ENCODE data around the gene MTMR12. TPM values are rescaled to one million over a fixed set of nuclear protein-coding genes. Genes with fewer than 3 reads are reported as not detected.

The MTMR12 gene
- total and polyA plus RNA-seq, 4 donors = 7.8 to 43.3 (median 23.8) TPM

DNA sequence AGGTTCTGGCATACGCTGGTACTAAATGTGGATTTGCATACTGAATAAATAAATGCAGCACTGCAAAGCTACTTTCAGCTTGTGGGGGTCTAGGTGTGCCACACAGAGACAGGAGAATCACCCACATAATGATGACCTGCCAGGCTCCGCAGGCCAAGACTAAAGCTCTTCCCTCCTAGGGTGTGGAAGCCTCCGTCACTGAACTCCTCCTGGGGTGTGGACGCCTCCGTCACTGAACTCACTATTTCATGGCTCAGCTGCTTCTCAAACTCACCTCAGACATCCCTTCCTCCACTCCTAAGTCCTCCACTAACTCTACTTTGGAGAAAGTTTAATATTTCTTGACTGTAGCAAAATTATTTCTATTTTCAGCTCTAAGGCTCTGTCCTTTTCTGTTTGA is 73.4 kb downstream of the MTMR12 start:
- TF ChIP-seq, protein P1, sequence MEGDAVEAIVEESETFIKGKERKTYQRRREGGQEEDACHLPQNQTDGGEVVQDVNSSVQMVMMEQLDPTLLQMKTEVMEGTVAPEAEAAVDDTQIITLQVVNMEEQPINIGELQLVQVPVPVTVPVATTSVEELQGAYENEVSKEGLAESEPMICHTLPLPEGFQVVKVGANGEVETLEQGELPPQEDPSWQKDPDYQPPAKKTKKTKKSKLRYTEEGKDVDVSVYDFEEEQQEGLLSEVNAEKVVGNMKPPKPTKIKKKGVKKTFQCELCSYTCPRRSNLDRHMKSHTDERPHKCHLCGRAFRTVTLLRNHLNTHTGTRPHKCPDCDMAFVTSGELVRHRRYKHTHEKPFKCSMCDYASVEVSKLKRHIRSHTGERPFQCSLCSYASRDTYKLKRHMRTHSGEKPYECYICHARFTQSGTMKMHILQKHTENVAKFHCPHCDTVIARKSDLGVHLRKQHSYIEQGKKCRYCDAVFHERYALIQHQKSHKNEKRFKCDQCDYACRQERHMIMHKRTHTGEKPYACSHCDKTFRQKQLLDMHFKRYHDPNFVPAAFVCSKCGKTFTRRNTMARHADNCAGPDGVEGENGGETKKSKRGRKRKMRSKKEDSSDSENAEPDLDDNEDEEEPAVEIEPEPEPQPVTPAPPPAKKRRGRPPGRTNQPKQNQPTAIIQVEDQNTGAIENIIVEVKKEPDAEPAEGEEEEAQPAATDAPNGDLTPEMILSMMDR (IDR thresholded peaks at IDR 0.05; ENCODE audit: control extremely low read depth, extremely low read depth) = no peak
- no peaks in the 10 kb centered on the region for H3K9me3 ChIP-seq (ENCODE audit: control insufficient read depth in 4 of 4, insufficient read depth in 3 of 4, low read length in 3 of 4)
- ATAC-seq (ENCODE audit: insufficient read depth, low FRiP score) (no peak), DNase-seq (no peak)
- H3K9ac ChIP-seq (ENCODE audit: insufficient read depth in 1 of 2, low read length in 2 of 2) = no peak overlapping the region
- H3K36me3 ChIP-seq (ENCODE audit: control insufficient read depth in 4 of 4, insufficient read depth in 4 of 4, low read length in 4 of 4) = peaks cover 20 to 37% (median 32%) of the 10 kb centered on the region in 4 donors
- peaks cover 0 to 2% (median under 1%) of the 10 kb centered on the region in 5 donors for H3K4me1 ChIP-seq (ENCODE audit: control insufficient read depth in 5 of 5, insufficient read depth in 5 of 5, low read length in 5 of 5)
- no peak overlapping the region for H3K27ac ChIP-seq (ENCODE audit: low read depth in 1 of 2, low read length in 1 of 2)
- no peaks in the 10 kb centered on the region for H3K27me3 ChIP-seq (ENCODE audit: control insufficient read depth in 3 of 3, insufficient read depth in 3 of 3, low read length in 2 of 3)
- no peak overlapping the region for H3K4me3 ChIP-seq
- 93 to 94% methylated on average over 5 of the region's 5 CpGs for WGBS, 2 donors

DNA sequence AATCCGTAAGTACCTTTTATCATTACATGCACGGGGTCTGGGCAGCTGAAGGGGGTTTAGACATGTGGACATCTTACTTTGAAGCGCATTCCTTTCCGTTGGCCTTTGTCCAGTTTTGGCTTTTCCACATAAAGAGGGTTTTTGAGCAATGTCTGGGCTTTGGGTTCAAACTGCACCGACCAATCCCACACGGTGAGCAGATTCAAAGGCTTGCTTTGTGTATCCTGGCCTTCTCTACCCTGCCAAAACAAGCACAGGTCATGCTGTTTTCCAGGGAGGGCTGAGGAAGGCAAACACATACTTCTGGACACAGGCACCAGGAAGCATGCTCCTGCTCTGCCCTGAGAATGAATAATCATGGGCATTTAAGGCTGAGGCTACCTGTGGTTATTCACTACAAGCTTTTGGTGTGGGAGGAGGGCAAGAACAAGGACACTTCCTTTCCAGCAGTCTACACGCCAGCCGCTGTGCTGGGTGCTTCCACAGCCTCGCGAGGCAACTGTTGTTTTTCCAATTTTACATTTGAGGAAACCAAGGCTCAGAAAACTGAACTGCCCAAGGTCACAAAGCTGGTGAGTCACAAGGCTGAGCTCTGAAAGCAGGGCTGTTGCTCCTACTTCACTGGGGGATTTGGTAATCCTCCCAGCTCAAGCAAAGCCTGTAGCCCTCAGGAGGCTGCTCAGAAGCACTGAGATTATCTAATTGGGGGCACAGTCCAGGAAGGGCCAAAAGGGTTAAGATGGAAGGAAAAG is 78.9 kb downstream of the MTMR12 start:
- WGBS, 2 donors = 50 to 55% methylated on average over 10 of the region's 10 CpGs
- ATAC-seq (ENCODE audit: insufficient read depth, low FRiP score) = peak; percentile 59
- Histone ChIP-seq H3K4me1 (ENCODE audit: control insufficient read depth in 5 of 5, insufficient read depth in 5 of 5, low read length in 5 of 5) (peaks cover 0 to 13% (median 5%) of the 10 kb centered on the region in 5 donors), H3K36me3 (ENCODE audit: control insufficient read depth in 4 of 4, insufficient read depth in 4 of 4, low read length in 4 of 4) (peaks cover 12 to 34% (median 20%) of the 10 kb centered on the region in 4 donors), H3K4me3 (no peak overlapping the region), H3K9me3 (ENCODE audit: control insufficient read depth in 4 of 4, insufficient read depth in 3 of 4, low read length in 3 of 4) (no peaks in the 10 kb centered on the region), H3K27ac (ENCODE audit: low read depth in 1 of 2, low read length in 1 of 2) (peak overlapping the region in 1 of 2 donors; percentile 34), H3K9ac (ENCODE audit: insufficient read depth in 1 of 2, low read length in 2 of 2) (peak overlapping the region; percentile 28 to 30), H3K27me3 (ENCODE audit: control insufficient read depth in 3 of 3, insufficient read depth in 3 of 3, low read length in 2 of 3) (no peaks in the 10 kb centered on the region)
- peak in 1 of 3 donors; percentile 51 for DNase-seq
- TF ChIP-seq, protein P1 (IDR thresholded peaks at IDR 0.05; ENCODE audit: control extremely low read depth, extremely low read depth) = no peak

DNA sequence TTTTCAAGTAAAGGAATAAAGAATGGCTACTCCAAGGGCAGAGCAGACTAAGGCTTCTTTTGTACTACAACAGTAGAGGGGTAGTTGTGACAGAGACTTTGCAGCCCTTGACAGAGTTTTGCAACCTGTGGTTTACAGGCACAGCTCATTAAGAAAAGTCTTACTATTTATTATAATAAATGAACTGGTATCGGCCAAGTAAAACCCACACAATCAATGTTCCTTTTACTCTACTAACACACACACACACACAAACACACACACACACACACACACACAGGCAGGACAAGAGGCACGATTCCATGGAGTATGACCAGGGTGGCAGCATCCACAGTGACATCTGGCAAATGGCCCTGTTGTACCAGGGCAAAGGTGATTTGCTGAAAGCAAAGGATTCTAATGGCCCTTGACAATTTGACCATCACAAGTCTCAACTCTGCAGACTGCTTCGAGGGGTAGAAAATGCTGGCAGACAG is 79.5 kb downstream of the MTMR12 start:
- ATAC-seq (ENCODE audit: insufficient read depth, low FRiP score) (no peak), DNase-seq (no peak)
- peak overlapping the region in 1 of 2 donors; percentile 34 for H3K27ac ChIP-seq (ENCODE audit: low read depth in 1 of 2, low read length in 1 of 2)
- H3K36me3 ChIP-seq (ENCODE audit: control insufficient read depth in 4 of 4, insufficient read depth in 4 of 4, low read length in 4 of 4) = peaks cover 13 to 34% (median 21%) of the 10 kb centered on the region in 4 donors
- H3K27me3 ChIP-seq (ENCODE audit: control insufficient read depth in 3 of 3, insufficient read depth in 3 of 3, low read length in 2 of 3) = no peaks in the 10 kb centered on the region
- H3K4me1 ChIP-seq (ENCODE audit: control insufficient read depth in 5 of 5, insufficient read depth in 5 of 5, low read length in 5 of 5) = peaks cover 0 to 13% (median 5%) of the 10 kb centered on the region in 5 donors
- TF ChIP-seq, protein P1 (IDR thresholded peaks at IDR 0.05; ENCODE audit: control extremely low read depth, extremely low read depth) = no peak
- H3K9ac ChIP-seq (ENCODE audit: insufficient read depth in 1 of 2, low read length in 2 of 2) = no peak overlapping the region
- H3K9me3 ChIP-seq (ENCODE audit: control insufficient read depth in 4 of 4, insufficient read depth in 3 of 4, low read length in 3 of 4) = no peaks in the 10 kb centered on the region
- H3K4me3 ChIP-seq = no peak overlapping the region
- 61 to 73% methylated on average over 3 of the region's 3 CpGs for WGBS, 2 donors
